ENCODE results near the gene SMAD6. TPM values are rescaled to one million over a fixed set of nuclear protein-coding genes. Genes with fewer than 3 reads are reported as not detected.
A peak's percentile ranks its signal among the peaks of the same experiment; 100 is the strongest.

SMAD6 gene
- total RNA-seq, 6 experiments from 2014 or later: 10.2 to 18.1 (median 16.4) TPM

GRCh38 chr15:66703540-66703941 is 1.5 kb downstream of the SMAD6 start:
- peaks cover 2% of the 10 kb centered on the region; the same call in 1 of the 2 replicates for H3K27me3 Mint-ChIP-seq (ENCODE audit: insufficient read depth)
- H3K4me1 Mint-ChIP-seq (ENCODE audit: low read depth): peaks cover 45% of the 10 kb centered on the region
- no peak for TF ChIP-seq CTCF (IDR thresholded peaks at IDR 0.05)
- DNase-seq: peak; percentile 10
- no peak overlapping the region for H3K27ac Mint-ChIP-seq
- no peak overlapping the region for H3K4me3 Mint-ChIP-seq
- no peaks in the 10 kb centered on the region for H3K9me3 Mint-ChIP-seq
- H3K36me3 Mint-ChIP-seq (ENCODE audit: low read depth): peaks cover 24% of the 10 kb centered on the region

- TF ChIP-seq CTCF (IDR thresholded peaks at IDR 0.05): no peak
- H3K36me3 Mint-ChIP-seq (ENCODE audit: low read depth): peaks cover 31% of the 10 kb centered on the region
- peaks cover 48% of the 10 kb centered on the region for H3K4me1 Mint-ChIP-seq (ENCODE audit: low read depth)
- H3K9me3 Mint-ChIP-seq: no peaks in the 10 kb centered on the region
- peak overlapping the region; percentile 32; the same call in 1 of the 2 replicates for H3K27ac Mint-ChIP-seq
- H3K27me3 Mint-ChIP-seq (ENCODE audit: insufficient read depth): no peaks in the 10 kb centered on the region
- H3K4me3 Mint-ChIP-seq: peak overlapping the region; percentile 92
- DNase-seq: no peak
Observed at GRCh38 chr15:66704019-66704802, 2.2 kb downstream of the SMAD6 start.

- H3K36me3 Mint-ChIP-seq (ENCODE audit: low read depth): peaks cover 33% of the 10 kb centered on the region
- peak overlapping the region; percentile 92 for H3K4me3 Mint-ChIP-seq
- DNase-seq: no peak
Observed at GRCh38 chr15:66704803-66705153, 2.7 kb downstream of the SMAD6 start.

GRCh38 chr15:66705277-66706146 is 3.5 kb downstream of the SMAD6 start:
- Mint-ChIP-seq H3K27ac (peak overlapping the region; percentile 58), H3K9me3 (no peaks in the 10 kb centered on the region), H3K4me1 (ENCODE audit: low read depth) (peaks cover 55% of the 10 kb centered on the region), H3K27me3 (ENCODE audit: insufficient read depth) (no peaks in the 10 kb centered on the region), H3K36me3 (ENCODE audit: low read depth) (peaks cover 33% of the 10 kb centered on the region), H3K4me3 (peak overlapping the region; percentile 92)
- TF ChIP-seq CTCF (IDR thresholded peaks at IDR 0.05): no peak
- no peak for DNase-seq

More at GRCh38 chr15:66704803-66705153, 2.7 kb downstream of the SMAD6 start:
- Mint-ChIP-seq H3K4me1 (ENCODE audit: low read depth) (peaks cover 48% of the 10 kb centered on the region), H3K27me3 (ENCODE audit: insufficient read depth) (no peaks in the 10 kb centered on the region), H3K27ac (peak overlapping the region; percentile 25; the same call in 1 of the 2 replicates), H3K9me3 (no peaks in the 10 kb centered on the region)
- no peak for TF ChIP-seq CTCF (IDR thresholded peaks at IDR 0.05)

GRCh38 chr15:66706225-66706732 is 4.2 kb downstream of the SMAD6 start:
- H3K9me3 Mint-ChIP-seq: no peaks in the 10 kb centered on the region

More at GRCh38 chr15:66706225-66706732, 4.2 kb downstream of the SMAD6 start:
- H3K36me3 Mint-ChIP-seq (ENCODE audit: low read depth): peaks cover 33% of the 10 kb centered on the region
- DNase-seq: peak; percentile 22
- TF ChIP-seq CTCF (IDR thresholded peaks at IDR 0.05): peak; percentile 84
- peak overlapping the region; percentile 92; the same call in 1 of the 2 replicates for H3K4me3 Mint-ChIP-seq
- H3K4me1 Mint-ChIP-seq (ENCODE audit: low read depth): peaks cover 56% of the 10 kb centered on the region
- H3K27ac Mint-ChIP-seq: peak overlapping the region; percentile 57; the same call in 1 of the 2 replicates
- no peaks in the 10 kb centered on the region for H3K27me3 Mint-ChIP-seq (ENCODE audit: insufficient read depth)
